CD14-positive monocyte (primary cell): ENCODE measurements around the gene FLT1. TPM values are rescaled to one million over a fixed set of nuclear protein-coding genes. Genes with fewer than 3 reads are reported as not detected.

Experiments
- DNase-seq, 3 donors: peaks; one replicate each; pipeline ENCODE4 v3.0.0-alpha.2; 2011 to 2022
- H2AFZ ChIP-seq: 2 replicates; pipeline ENCODE4 v1.6.0; 2012; ENCODE audit warnings: mild to moderate bottlenecking, low read depth, low read length, inconsistent platforms; ENCODE audit not compliant: insufficient read depth, poor library complexity, severe bottlenecking
- H3K27ac ChIP-seq, 2 donors: 1 replicate in 1 of 2; 2 replicates in 1 of 2; pipeline ENCODE4 v1.5.1; 2012 to 2013; ENCODE audit warnings: low read length in 2 of 2, control low read depth in 1 of 2, inconsistent platforms in 1 of 2, low read depth in 1 of 2, mild to moderate bottlenecking in 1 of 2
- H3K27me3 ChIP-seq, 2 donors: one replicate each; pipeline versions ENCODE4 v1.6.0 to v1.6.1; 2011 to 2013; ENCODE audit warnings: low read length in 2 of 2; ENCODE audit not compliant: control insufficient read depth in 2 of 2, insufficient read depth in 2 of 2
- H3K36me3 ChIP-seq, 2 donors: replicated peaks in 1 of 2; 1 replicate in 1 of 2; 2 replicates in 1 of 2; pipeline versions ENCODE4 v1.5.1 to v1.6.1; 2012 to 2013; ENCODE audit warnings: low read length in 2 of 2, control low read depth in 1 of 2, inconsistent platforms in 1 of 2, mild to moderate bottlenecking in 1 of 2; ENCODE audit not compliant: insufficient read depth in 2 of 2, control insufficient read depth in 1 of 2
- H3K4me1 ChIP-seq, 2 donors: 1 replicate in 1 of 2; 2 replicates in 1 of 2; pipeline versions ENCODE4 v1.5.1 to v1.6.1; 2012 to 2013; ENCODE audit warnings: low read length in 2 of 2, control low read depth in 1 of 2, inconsistent platforms in 1 of 2, mild to moderate bottlenecking in 1 of 2, moderate library complexity in 1 of 2; ENCODE audit not compliant: insufficient read depth in 2 of 2, control insufficient read depth in 1 of 2
- H3K4me2 ChIP-seq: replicated peaks from 2 replicates; pipeline ENCODE3; 2012; ENCODE audit warnings: low read length, moderate library complexity, mild to moderate bottlenecking; ENCODE audit not compliant: poor library complexity, severe bottlenecking; ENCODE audit errors: extremely low read depth
- H3K4me3 ChIP-seq, 3 experiments: fragments of 200-600 bp in 1 of 3; sonication (generic) in 1 of 3; replicated peaks in 1 of 3; 1 replicate in 2 of 3; 2 replicates in 1 of 3; pipeline ENCODE4 v1.5.1; 2011 to 2013; ENCODE audit warnings: low read length in 3 of 3, mild to moderate bottlenecking in 3 of 3, control low read depth in 2 of 3, low read depth in 2 of 3, inconsistent platforms in 1 of 3, moderate library complexity in 1 of 3
- H3K79me2 ChIP-seq: 2 replicates; pipeline ENCODE4 v1.6.0; 2012; ENCODE audit warnings: mild to moderate bottlenecking, control low read depth, inconsistent platforms, low read length, moderate library complexity; ENCODE audit not compliant: insufficient read depth
- H3K9ac ChIP-seq: 2 replicates; pipeline ENCODE4 v1.6.0; 2017; ENCODE audit warnings: low read length, mild to moderate bottlenecking; ENCODE audit not compliant: insufficient read depth, poor library complexity, severe bottlenecking
- H3K9me3 ChIP-seq, 2 donors: replicated peaks in 1 of 2; 1 replicate in 1 of 2; 2 replicates in 1 of 2; pipeline versions ENCODE4 v1.5.1 to v1.6.1; 2012 to 2013; ENCODE audit warnings: low read length in 2 of 2, control low read depth in 1 of 2; ENCODE audit not compliant: control insufficient read depth in 1 of 2, insufficient read depth in 1 of 2
- H4K20me1 ChIP-seq: 2 replicates; pipeline ENCODE4 v1.6.0; 2012; ENCODE audit warnings: mild to moderate bottlenecking, low read length, control low read depth, moderate library complexity; ENCODE audit not compliant: insufficient read depth
- H3K27ac Mint-ChIP-seq, 7 donors: one replicate each; pipeline ENCODE4 v1.8.0; 2020; ENCODE audit warnings: mild to moderate bottlenecking in 7 of 7, mixed read lengths in 7 of 7, moderate library complexity in 6 of 7, inconsistent platforms in 2 of 7
- H3K27me3 Mint-ChIP-seq, 3 donors: one replicate each; pipeline ENCODE4 v1.8.0; 2021 to 2022; ENCODE audit warnings: low read depth in 3 of 3, mild to moderate bottlenecking in 3 of 3, mixed read lengths in 3 of 3, moderate library complexity in 3 of 3, inconsistent platforms in 1 of 3
- H3K36me3 Mint-ChIP-seq, 2 donors: one replicate each; pipeline ENCODE4 v1.8.0; 2020; ENCODE audit warnings: mixed read lengths in 2 of 2, inconsistent platforms in 1 of 2, mild to moderate bottlenecking in 1 of 2
- H3K4me1 Mint-ChIP-seq: one replicate; pipeline ENCODE4 v1.8.0; 2020; ENCODE audit warnings: mild to moderate bottlenecking, mixed read lengths
- H3K4me3 Mint-ChIP-seq, 2 donors: one replicate each; pipeline ENCODE4 v1.8.0; 2020; ENCODE audit warnings: mild to moderate bottlenecking in 2 of 2, mixed read lengths in 2 of 2, moderate library complexity in 1 of 2
- H3K9me3 Mint-ChIP-seq, 7 donors: one replicate each; pipeline ENCODE4 v1.8.0; 2020 to 2022; ENCODE audit warnings: mixed read lengths in 7 of 7, mild to moderate bottlenecking in 6 of 7, moderate library complexity in 6 of 7, inconsistent platforms in 2 of 7
- CTCF ChIP-seq: fragments of 200-600 bp; IDR thresholded peaks from one replicate; pipeline ENCODE4 v1.8.0; 2022; ENCODE audit warnings: antibody characterized with exemption, mild to moderate bottlenecking
- WGBS: methylation state at CpG from one replicate; pipeline ENCODE4 v1.1.5; 2013; ENCODE audit warnings: missing lambda C conversion rate; ENCODE audit not compliant: insufficient coverage; 5-methylcytosine and 5-hydroxymethylcytosine counted together
- intact Hi-C, 2 donors: fragments of 100-400 bp; cut with micrococcal nuclease; formaldehyde crosslinking; loops; one replicate each; pipeline versions ENCODE4 v1.15.0 to v1.15.1; 2023
- polyA plus RNA-seq, 3 donors: library from polyadenylated mRNA; depleted of rRNA in 1 of 3; unstranded in 2 of 3; stranded (reverse) in 1 of 3; fragments of 300-500 nt in 2 of 3; fragments of >200 nt in 1 of 3; fragmentation: Illumina TruSeq in 2 of 3; gene quantifications; 1 replicate in 2 of 3; 2 replicates in 1 of 3; pipeline ENCODE4 v1.2.3, GENCODE V29; 2012 to 2021

The FLT1 gene
- polyA plus RNA-seq, 3 donors = 0.28 TPM; not detected in 2

GRCh38 chr13:28468023-28468915 is 26.7 kb downstream of the FLT1 start:
- H3K36me3 Mint-ChIP-seq = peaks cover 0 to 6% of the 10 kb centered on the region in 2 donors
- H3K4me3 Mint-ChIP-seq = no peak overlapping the region
- peaks cover 0 to 13% (median 6%) of the 10 kb centered on the region in 3 donors for H3K27me3 Mint-ChIP-seq
- Histone ChIP-seq H3K9ac (no peak overlapping the region), H3K36me3 (no peaks in the 10 kb centered on the region), H4K20me1 (no peaks in the 10 kb centered on the region), H3K4me1 (peaks cover 46 to 56% of the 10 kb centered on the region in 2 donors), H3K9me3 (no peaks in the 10 kb centered on the region), H2AFZ (peak overlapping the region; percentile 59), H3K79me2 (no peaks in the 10 kb centered on the region), H3K27me3 (no peaks in the 10 kb centered on the region), H3K4me2 (peak overlapping the region; percentile 25), H3K27ac (peak overlapping the region; percentile 87 to 91), H3K4me3 (no peak overlapping the region)
- no peak for TF ChIP-seq CTCF
- DNase-seq = peak; percentile 97 to 100 (median 99)
- H3K9me3 Mint-ChIP-seq = no peaks in the 10 kb centered on the region
- intact Hi-C loops = loop anchor here (5.0 to 10.0 kb wide), 3 partner anchors 46 to 63 kb away; no protein-coding TSS in a partner anchor
- peak overlapping the region; percentile 92 to 98 (median 97) for H3K27ac Mint-ChIP-seq
- no CpG with 5 or more reads among the region's 7 CpGs for WGBS
- peaks cover 44% of the 10 kb centered on the region for H3K4me1 Mint-ChIP-seq

GRCh38 chr13:28467034-28467433 is 27.9 kb downstream of the FLT1 start:
- Histone ChIP-seq H3K4me3 (peak overlapping the region in 1 of 3 experiments; percentile 41), H3K9me3 (no peaks in the 10 kb centered on the region), H3K36me3 (no peaks in the 10 kb centered on the region), H3K27me3 (no peaks in the 10 kb centered on the region), H4K20me1 (no peaks in the 10 kb centered on the region), H3K9ac (no peak overlapping the region), H3K4me2 (peak overlapping the region; percentile 54), H3K4me1 (peaks cover 44 to 53% of the 10 kb centered on the region in 2 donors), H3K79me2 (no peaks in the 10 kb centered on the region), H2AFZ (no peak overlapping the region), H3K27ac (peak overlapping the region; percentile 14 to 64)
- Mint-ChIP-seq H3K4me1 (peaks cover 39% of the 10 kb centered on the region), H3K36me3 (peaks cover 0 to 2% of the 10 kb centered on the region in 2 donors), H3K9me3 (no peaks in the 10 kb centered on the region), H3K27ac (peak overlapping the region; percentile 54 to 97 (median 91)), H3K27me3 (peaks cover 2 to 17% (median 9%) of the 10 kb centered on the region in 3 donors), H3K4me3 (peak overlapping the region in 1 of 2 donors; percentile 69)
- no peak for TF ChIP-seq CTCF
- peak; percentile 27 to 84 (median 61) for DNase-seq
- 48% methylated on average over 2 of the region's 3 CpGs for WGBS
- intact Hi-C loops = loop anchor here (5.0 to 10.0 kb wide), 3 partner anchors 45 to 62 kb away; no protein-coding TSS in a partner anchor
